ENCODE measurements around the gene CNTNAP5.

Gene CNTNAP5

GRCh38 chr2:124923097-124923496, 898.0 kb downstream of the CNTNAP5 start:
- DNase-seq = no peak

GRCh38 chr2:124933883-124934282, 908.8 kb downstream of the CNTNAP5 start:
- no peak for DNase-seq

GRCh38 chr2:124953921-124954320, 928.8 kb downstream of the CNTNAP5 start:
- DNase-seq = no peak

GRCh38 chr2:124959581-124959980, 934.5 kb downstream of the CNTNAP5 start:
- DNase-seq = no peak

GRCh38 chr2:124961132-124961531, 936.0 kb downstream of the CNTNAP5 start:
- DNase-seq = no peak

Measured in stimulated activated CD8-positive, alpha-beta memory T cell treated with anti-CD3 and anti-CD28 coated beads, Interleukin-4, amount 100 ng/mL, for 48 hours (primary cell).